Activated T-helper 17 cell treated with anti-CD3 and anti-CD28 coated beads, Interleukin-2, amount 50 U/mL, for 72 hours (primary cell): Measurements from ENCODE around the gene LYZL2. TPM values are rescaled to one million over a fixed set of nuclear protein-coding genes. Genes with fewer than 3 reads are reported as not detected.
A peak's percentile ranks its signal among the peaks of the same experiment; 100 is the strongest.
"Not testable (repeated sequence)": the region's sequence is repeated elsewhere in the genome, so short reads cannot be mapped to it uniquely, and the experiment has no call there.

Source experiments
- ATAC-seq: fragments of 150-1000 bp; cut with Tn5 transposase; replicated peaks from 2 replicates; pipeline ENCODE4 v1.10.0; 2021; ENCODE audit warnings: mild to moderate bottlenecking, moderate library complexity
- H3K27ac Mint-ChIP-seq: one replicate; pipeline ENCODE4 v1.8.0; 2022; ENCODE audit warnings: mixed read lengths
- H3K27me3 Mint-ChIP-seq: one replicate; pipeline ENCODE4 v1.8.0; 2022; ENCODE audit warnings: mixed read lengths
- H3K36me3 Mint-ChIP-seq: one replicate; pipeline ENCODE4 v1.8.0; 2022; ENCODE audit warnings: low read depth, mild to moderate bottlenecking, mixed read lengths
- H3K4me1 Mint-ChIP-seq: one replicate; pipeline ENCODE4 v1.8.0; 2022; ENCODE audit warnings: mixed read lengths
- H3K4me3 Mint-ChIP-seq: one replicate; pipeline ENCODE4 v1.8.0; 2022; ENCODE audit warnings: mild to moderate bottlenecking, mixed read lengths
- H3K9me3 Mint-ChIP-seq: one replicate; pipeline ENCODE4 v1.8.0; 2022; ENCODE audit warnings: mixed read lengths
- total RNA-seq, 2 donors: library from RNA; stranded (reverse); gene quantifications; one replicate each; pipeline ENCODE4 v1.2.3, GENCODE V29; 2022

LYZL2 gene
- not detected for total RNA-seq

DNA sequence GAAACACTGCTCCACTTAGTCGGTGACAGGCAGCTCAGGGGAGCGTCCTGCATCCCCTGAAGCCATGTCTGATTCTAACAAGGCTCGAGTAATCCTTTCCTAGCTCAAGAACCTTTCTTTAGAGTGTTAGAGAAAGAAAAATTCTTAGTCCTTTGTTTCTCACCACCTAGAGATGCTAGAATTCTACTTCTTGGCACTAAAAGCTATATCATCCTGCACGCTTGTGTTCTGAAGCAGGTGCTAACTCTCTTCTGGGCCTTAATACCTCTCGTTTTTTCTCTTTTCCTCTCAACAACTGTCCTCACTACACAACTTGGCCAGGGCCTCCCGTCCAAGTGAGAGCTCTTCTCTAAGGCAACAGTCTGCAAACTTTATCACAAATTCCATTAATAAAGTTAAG, at the start of gene LYZL2:
TSS of gene LYZL2 (minus strand) at position 101 of the 400 bp plus-strand sequence. CDS start 2,838 bp downstream, outside the sequence.
- Mint-ChIP-seq H3K36me3 (no peaks in the 10 kb centered on the region), H3K27ac (no peak within 1 kb of the TSS), H3K4me1 (no peaks in the 10 kb centered on the region), H3K4me3 (no peak within 1 kb of the TSS), H3K9me3 (no peaks in the 10 kb centered on the region), H3K27me3 (peaks cover 20% of the 10 kb centered on the region)
- no peak for ATAC-seq

DNA sequence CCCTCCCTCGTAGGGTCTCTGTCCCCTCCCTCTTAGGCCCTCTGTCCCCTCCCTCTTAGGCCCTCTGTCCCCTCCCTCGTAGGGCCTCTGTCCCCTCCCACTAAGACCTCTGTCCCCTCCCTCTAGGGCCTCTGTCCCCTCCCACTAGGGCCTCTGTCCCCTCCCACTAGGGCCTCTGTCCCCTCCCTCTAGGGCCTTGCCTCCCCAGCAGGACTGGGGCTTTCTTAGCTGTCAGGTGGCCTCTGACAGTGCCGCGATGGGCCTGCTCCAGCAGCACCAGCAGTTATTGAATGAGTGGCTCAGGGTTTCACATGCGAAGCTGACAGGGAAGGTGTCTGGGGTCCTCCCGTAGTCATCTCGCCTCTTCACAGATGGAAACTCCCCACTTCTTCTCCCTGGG, 48.1 kb upstream of the LYZL2 start:
- not testable (repeated sequence) for H3K27me3 Mint-ChIP-seq, H3K9me3 Mint-ChIP-seq, H3K4me1 Mint-ChIP-seq, H3K36me3 Mint-ChIP-seq
- peak; percentile 73 for ATAC-seq
- H3K4me3 Mint-ChIP-seq, result peak overlapping the region; percentile 4
- H3K27ac Mint-ChIP-seq, result peak overlapping the region; percentile 97

DNA sequence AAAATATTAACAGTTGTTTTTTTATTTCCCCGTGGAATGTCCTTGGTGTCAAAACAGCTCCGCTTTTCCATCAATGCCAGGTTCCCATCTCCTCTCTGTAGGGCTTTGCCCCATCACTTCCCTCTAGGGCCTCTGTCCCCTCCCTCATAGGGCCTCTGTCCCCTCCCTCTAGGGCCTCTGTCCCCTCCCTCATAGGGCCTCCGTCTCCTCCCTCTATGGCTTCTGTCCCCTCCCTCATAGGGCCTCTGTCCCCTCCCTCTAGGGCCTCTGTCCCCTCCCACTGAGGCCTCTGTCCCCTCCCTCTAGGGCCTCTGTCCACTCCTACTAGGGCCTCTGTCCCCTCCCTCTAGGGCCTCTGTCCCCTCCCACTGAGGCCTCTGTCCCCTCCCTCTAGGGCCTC, 47.6 kb upstream of the LYZL2 start:
- not testable (repeated sequence) for H3K27ac Mint-ChIP-seq, H3K27me3 Mint-ChIP-seq, H3K36me3 Mint-ChIP-seq, H3K9me3 Mint-ChIP-seq, H3K4me3 Mint-ChIP-seq
- ATAC-seq, result peak; percentile 22
- H3K4me1 Mint-ChIP-seq, result peaks cover 14% of the 10 kb centered on the region

DNA sequence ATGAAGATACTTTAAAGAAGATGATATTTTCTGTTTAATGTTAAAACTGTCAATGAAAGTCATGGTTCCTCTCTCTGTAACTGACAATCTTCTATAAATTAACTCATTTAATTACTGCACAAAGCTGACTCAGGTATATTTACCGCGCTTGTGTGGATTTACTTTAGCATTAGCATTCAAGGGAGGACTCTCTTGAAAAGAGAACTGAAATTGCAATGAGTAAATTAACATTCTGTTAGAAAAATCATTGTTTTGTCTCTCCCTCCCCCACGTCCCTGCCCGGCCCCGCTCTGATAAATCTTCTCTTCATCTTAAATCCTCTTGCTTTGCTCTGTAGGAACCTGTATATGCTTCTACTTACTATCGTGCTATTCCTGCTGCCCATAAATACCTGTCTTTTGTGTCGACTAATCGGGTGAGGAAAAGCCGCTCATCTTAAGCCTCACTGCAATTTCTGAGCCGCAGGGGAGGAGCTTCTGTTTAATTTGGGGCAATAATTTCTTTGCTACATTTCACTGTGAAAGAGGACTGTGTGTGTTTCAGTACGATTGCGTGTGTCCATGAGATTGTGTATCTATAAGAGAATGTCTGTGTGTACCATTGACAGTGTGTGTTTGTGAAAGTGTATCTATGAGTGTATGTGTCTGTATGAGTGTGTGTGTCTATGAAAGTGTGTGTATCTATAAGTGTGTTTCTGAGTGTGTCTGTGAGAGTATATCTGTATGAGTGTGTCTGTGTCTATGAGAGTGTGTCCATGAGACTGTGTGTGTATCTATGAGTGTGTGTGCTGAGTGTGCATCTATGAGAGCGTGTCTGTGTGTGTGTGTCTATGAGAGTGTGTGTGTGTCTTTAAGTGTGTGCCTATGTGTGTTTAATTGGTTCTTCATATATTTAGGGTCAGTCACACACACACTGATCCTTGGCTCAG, 46.5 kb upstream of the LYZL2 start:
- no peaks in the 10 kb centered on the region for H3K27me3 Mint-ChIP-seq
- ATAC-seq, result peak; percentile 6
- H3K27ac Mint-ChIP-seq, result no peak overlapping the region

DNA sequence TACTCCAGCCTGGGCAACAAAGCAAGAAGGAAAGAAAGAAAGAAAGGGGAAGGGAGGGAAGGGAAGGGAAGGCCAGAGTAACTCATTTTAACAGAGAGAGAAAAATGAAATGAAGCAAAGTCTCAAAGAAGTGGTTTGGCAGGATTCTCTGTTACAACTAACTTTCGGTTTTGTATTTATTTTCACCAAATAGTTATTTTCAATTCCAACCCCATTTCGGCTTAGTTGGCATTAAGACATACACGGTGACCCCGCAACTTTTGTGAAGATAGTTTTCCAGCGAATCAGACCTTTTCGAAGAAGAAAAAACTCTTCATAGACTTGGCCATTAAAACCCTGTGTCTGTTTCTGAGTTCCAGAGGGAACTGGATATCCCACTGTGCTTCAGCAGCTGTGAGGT, 45.2 kb upstream of the LYZL2 start:
- peaks cover under 1% of the 10 kb centered on the region for H3K36me3 Mint-ChIP-seq
- no peak for ATAC-seq
- H3K27me3 Mint-ChIP-seq, result peaks cover 2% of the 10 kb centered on the region
- no peak overlapping the region for H3K4me3 Mint-ChIP-seq
- peak overlapping the region; percentile 66 for H3K27ac Mint-ChIP-seq
- H3K4me1 Mint-ChIP-seq, result peaks cover 13% of the 10 kb centered on the region
- peaks cover under 1% of the 10 kb centered on the region for H3K9me3 Mint-ChIP-seq

More for the DNA sequence above, 46.5 kb upstream of the LYZL2 start:
- Mint-ChIP-seq H3K4me3 (no peak overlapping the region), H3K4me1 (peaks cover 8% of the 10 kb centered on the region), H3K9me3 (peaks cover 8% of the 10 kb centered on the region), H3K36me3 (peaks cover 8% of the 10 kb centered on the region)

- not testable (repeated sequence) for H3K4me3 Mint-ChIP-seq
- peaks cover 13% of the 10 kb centered on the region for H3K4me1 Mint-ChIP-seq
Measured at GRCh38 chr10:30673262-30673661, 43.7 kb upstream of the LYZL2 start.

GRCh38 chr10:30672338-30672737, 42.8 kb upstream of the LYZL2 start:
- H3K27me3 Mint-ChIP-seq, H3K36me3 Mint-ChIP-seq, H3K9me3 Mint-ChIP-seq: not testable (repeated sequence)
- ATAC-seq, result peak; percentile 68
- H3K4me1 Mint-ChIP-seq, result peaks cover 13% of the 10 kb centered on the region
- H3K27ac Mint-ChIP-seq, result peak overlapping the region; percentile 18
- H3K4me3 Mint-ChIP-seq, result peak overlapping the region; percentile 80

More at GRCh38 chr10:30673262-30673661, 43.7 kb upstream of the LYZL2 start:
- ATAC-seq, H3K36me3 Mint-ChIP-seq, H3K27ac Mint-ChIP-seq, H3K9me3 Mint-ChIP-seq, H3K27me3 Mint-ChIP-seq: not testable (repeated sequence)

GRCh38 chr10:30671026-30671616, 41.6 kb upstream of the LYZL2 start:
- H3K27me3 Mint-ChIP-seq, result peaks cover 6% of the 10 kb centered on the region
- peaks cover 13% of the 10 kb centered on the region for H3K4me1 Mint-ChIP-seq
- no peaks in the 10 kb centered on the region for H3K36me3 Mint-ChIP-seq
- H3K27ac Mint-ChIP-seq, result peak overlapping the region; percentile 69
- peak overlapping the region; percentile 80 for H3K4me3 Mint-ChIP-seq
- no peaks in the 10 kb centered on the region for H3K9me3 Mint-ChIP-seq
- peak; percentile 59 for ATAC-seq

GRCh38 chr10:30667982-30668381, 38.4 kb upstream of the LYZL2 start:
- H3K4me1 Mint-ChIP-seq, result peaks cover 13% of the 10 kb centered on the region
- H3K36me3 Mint-ChIP-seq, H3K27ac Mint-ChIP-seq, ATAC-seq, H3K9me3 Mint-ChIP-seq, H3K4me3 Mint-ChIP-seq: not testable (repeated sequence)
- H3K27me3 Mint-ChIP-seq, result peaks cover 15% of the 10 kb centered on the region

- H3K27me3 Mint-ChIP-seq, result peaks cover 22% of the 10 kb centered on the region
- H3K36me3 Mint-ChIP-seq, result not testable (repeated sequence)
Measured at GRCh38 chr10:30663403-30663802, 33.9 kb upstream of the LYZL2 start.

GRCh38 chr10:30662814-30663213, 33.3 kb upstream of the LYZL2 start:
- H3K4me1 Mint-ChIP-seq, result no peaks in the 10 kb centered on the region
- no peak overlapping the region for H3K4me3 Mint-ChIP-seq
- no peaks in the 10 kb centered on the region for H3K36me3 Mint-ChIP-seq
- H3K9me3 Mint-ChIP-seq, result no peaks in the 10 kb centered on the region
- ATAC-seq, result no peak
- no peak overlapping the region for H3K27ac Mint-ChIP-seq
- H3K27me3 Mint-ChIP-seq, result peaks cover 26% of the 10 kb centered on the region

More at GRCh38 chr10:30663403-30663802, 33.9 kb upstream of the LYZL2 start:
- H3K27ac Mint-ChIP-seq, ATAC-seq, H3K9me3 Mint-ChIP-seq, H3K4me1 Mint-ChIP-seq, H3K4me3 Mint-ChIP-seq: not testable (repeated sequence)

DNA sequence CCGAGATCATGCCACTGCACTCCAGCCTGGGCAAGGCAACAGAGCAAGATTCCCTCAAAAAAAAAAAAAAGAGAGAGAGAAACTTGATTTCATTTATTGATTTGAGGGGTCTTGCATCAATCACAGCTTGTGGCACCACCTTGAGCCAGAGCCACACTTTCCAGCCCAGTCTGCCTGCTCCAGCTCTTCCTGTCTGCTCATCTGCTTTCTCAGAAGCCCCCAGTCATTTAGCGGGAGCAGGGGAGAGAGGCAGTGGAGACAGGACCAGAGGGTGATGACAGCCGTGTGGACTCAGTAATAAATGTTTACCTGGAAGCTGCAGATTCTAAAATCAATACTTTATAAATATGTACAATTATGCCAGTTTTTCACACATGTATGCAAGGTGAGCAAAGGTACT, 30.8 kb upstream of the LYZL2 start:
- not testable (repeated sequence) for H3K4me3 Mint-ChIP-seq, H3K4me1 Mint-ChIP-seq, H3K27ac Mint-ChIP-seq, H3K36me3 Mint-ChIP-seq, ATAC-seq, H3K9me3 Mint-ChIP-seq
- peaks cover 35% of the 10 kb centered on the region for H3K27me3 Mint-ChIP-seq

DNA sequence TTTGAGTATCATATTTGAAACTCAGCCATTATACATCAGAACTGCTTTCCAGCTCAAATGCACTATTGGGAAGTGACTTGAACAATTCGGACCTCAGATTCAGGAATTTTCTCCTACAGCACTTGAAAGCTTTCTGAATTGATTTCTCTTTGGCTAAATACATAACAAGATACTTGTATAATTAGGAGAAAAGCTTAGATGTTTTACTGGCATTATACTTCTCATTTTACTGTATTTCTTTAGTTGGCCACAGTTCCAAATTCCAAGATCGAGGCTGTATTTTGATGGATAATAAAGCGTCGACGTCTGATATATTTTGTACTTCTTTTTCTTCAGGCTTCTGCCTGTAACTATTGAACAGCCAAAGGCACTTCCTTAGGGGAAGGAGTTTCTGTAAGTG, 26.7 kb upstream of the LYZL2 start:
- Mint-ChIP-seq H3K9me3 (no peaks in the 10 kb centered on the region), H3K36me3 (no peaks in the 10 kb centered on the region), H3K27me3 (peaks cover 36% of the 10 kb centered on the region), H3K4me3 (no peak overlapping the region), H3K27ac (no peak overlapping the region), H3K4me1 (no peaks in the 10 kb centered on the region)
- ATAC-seq, result no peak

DNA sequence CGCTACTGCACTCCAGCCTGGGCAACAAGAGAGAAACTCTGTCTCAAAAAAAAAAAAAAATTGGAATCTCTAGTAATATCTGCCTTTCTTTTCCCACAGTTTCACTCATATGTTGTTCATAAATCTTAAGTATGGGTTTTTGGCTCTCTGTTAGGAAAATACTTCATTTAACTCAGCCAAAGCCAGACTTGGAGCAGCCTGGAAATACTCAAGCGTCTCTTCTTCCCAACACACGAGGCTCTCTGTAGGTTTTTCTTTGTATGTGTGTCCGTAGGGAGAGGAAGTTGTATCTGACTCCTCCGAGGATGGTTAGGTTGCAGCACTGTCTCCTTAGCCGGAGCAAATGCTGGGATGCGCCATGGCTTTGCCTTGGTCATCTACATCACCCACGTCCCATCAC, 25.4 kb upstream of the LYZL2 start:
- not testable (repeated sequence) for H3K4me3 Mint-ChIP-seq, H3K27ac Mint-ChIP-seq, H3K4me1 Mint-ChIP-seq, H3K36me3 Mint-ChIP-seq, ATAC-seq, H3K9me3 Mint-ChIP-seq
- peaks cover 32% of the 10 kb centered on the region for H3K27me3 Mint-ChIP-seq
